MCF 10A (cell line): ENCODE results near the gene TMEM107. TPM values are rescaled to one million over a fixed set of nuclear protein-coding genes. Genes with fewer than 3 reads are reported as not detected.
A peak's percentile ranks its signal among the peaks of the same experiment; 100 is the strongest.

ENCODE experiments used
- BruUV-seq: library from RNA; stranded (reverse); fragments of 400-500 nt; replicated peaks from 2 replicates; lab custom pipeline; 2021; lab: Mats Ljungman, UMichigan
- CTCF ChIA-PET: fragments of 300-600 bp; sonication (Branson Sonifier 250); formaldehyde crosslinking; extraction: SDS; loops from one replicate; lab custom pipeline; 2021; ENCODE audit warnings: antibody characterized with exemption, inconsistent platforms; lab: Yijun Ruan, JAX
- POLR2A ChIA-PET: fragments of 300-600, 350-650 bp; sonication (Branson Sonifier 250); formaldehyde crosslinking; extraction: SDS; loops from one replicate; lab custom pipeline; 2020; ENCODE audit warnings: antibody characterized with exemption, inconsistent platforms; lab: Yijun Ruan, JAX
- DNase-seq: peaks from one replicate; pipeline ENCODE4 v3.0.0-alpha.2; 2018; ENCODE audit not compliant: unreplicated experiment
- H3K27ac Mint-ChIP-seq: one replicate; pipeline ENCODE4 v1.8.0; 2022; ENCODE audit warnings: mild to moderate bottlenecking, low read depth, mixed read lengths; ENCODE audit not compliant: unreplicated experiment
- H3K27me3 Mint-ChIP-seq: one replicate; pipeline ENCODE4 v1.8.0; 2022; ENCODE audit warnings: mixed read lengths; ENCODE audit not compliant: insufficient read depth, unreplicated experiment
- H3K36me3 Mint-ChIP-seq: one replicate; pipeline ENCODE4 v1.8.0; 2022; ENCODE audit warnings: mild to moderate bottlenecking, moderate library complexity, mixed read lengths; ENCODE audit not compliant: insufficient read depth, unreplicated experiment
- H3K4me1 Mint-ChIP-seq: one replicate; pipeline ENCODE4 v1.8.0; 2022; ENCODE audit warnings: mixed read lengths; ENCODE audit not compliant: insufficient read depth, unreplicated experiment
- H3K4me3 Mint-ChIP-seq: one replicate; pipeline ENCODE4 v1.8.0; 2022; ENCODE audit warnings: mild to moderate bottlenecking, moderate library complexity, mixed read lengths; ENCODE audit not compliant: unreplicated experiment
- H3K9me3 Mint-ChIP-seq: one replicate; pipeline ENCODE4 v1.8.0; 2022; ENCODE audit warnings: mixed read lengths; ENCODE audit not compliant: unreplicated experiment
- CTCF ChIP-seq: fragments of 200-600 bp; IDR thresholded peaks from one replicate; pipeline ENCODE4 v1.8.0; 2022; ENCODE audit warnings: antibody characterized with exemption, mild to moderate bottlenecking; ENCODE audit not compliant: unreplicated experiment
- intact Hi-C: fragments of 100-400 bp; cut with micrococcal nuclease; formaldehyde crosslinking; loops from 2 replicates; pipeline ENCODE4 v1.14.1; 2022
- microRNA-seq: library from miRNA; unstranded; fragments of <30 nt; microRNA quantifications from one replicate; pipeline ENCODE4 v1.2.0, GENCODE V29; 2022
- total RNA-seq: library from RNA; stranded (reverse); gene quantifications from 2 replicates; pipeline ENCODE4 v1.2.3, GENCODE V29; 2022

Gene TMEM107
- total RNA-seq, 1 experiment from 2014 or later, result 8.4 TPM

- Mint-ChIP-seq H3K36me3 (peaks cover 37% of the 10 kb centered on the region), H3K4me1 (peaks cover 47% of the 10 kb centered on the region), H3K27ac (no peak overlapping the region), H3K4me3 (peak overlapping the region; percentile 77), H3K27me3 (no peaks in the 10 kb centered on the region), H3K9me3 (no peaks in the 10 kb centered on the region)
- TF ChIP-seq CTCF, result no peak
- intact Hi-C loops, result loop anchor here (5.0 kb wide), 1 partner anchor 258 kb away; the partner anchor contains the start of gene RPL26
- ChIA-PET CTCF (interaction anchor here (0.6 to 3.1 kb wide), 7 partner anchors 14 to 632 kb away, joined by 3 to 12 read pairs (median 4); no protein-coding TSS in a partner anchor), POLR2A (interaction anchor here (0.8 to 4.0 kb wide), 13 partner anchors 8 to 267 kb away, joined by 3 to 101 read pairs (median 4); partner anchors contain the start of genes BORCS6, NAA38, PER1 and SLC25A35)
- BruUV-seq, result no TSS peak
- peak; percentile 37 for DNase-seq
Observed at GRCh38 chr17:8124350-8125153, 51.6 kb downstream of the TMEM107 start.

- no peaks in the 10 kb centered on the region for H3K27me3 Mint-ChIP-seq
- peak; percentile 73 for DNase-seq
- H3K4me3 Mint-ChIP-seq, result peak within 1 kb of the TSS; percentile 77
- no TSS peak for BruUV-seq
- intact Hi-C loops, result loop anchor here (1.0 to 5.0 kb wide), 2 partner anchors 28 to 258 kb away; partner anchors contain the start of genes PER1 and RPL26
- H3K9me3 Mint-ChIP-seq, result no peaks in the 10 kb centered on the region
- peaks cover 44% of the 10 kb centered on the region for H3K36me3 Mint-ChIP-seq
- peaks cover 47% of the 10 kb centered on the region for H3K4me1 Mint-ChIP-seq
- no peak for TF ChIP-seq CTCF
- ChIA-PET POLR2A (interaction anchor here (0.6 to 4.0 kb wide), 16 partner anchors 9 to 267 kb away, joined by 3 to 101 read pairs (median 4); partner anchors contain the start of genes BORCS6, NAA38, PER1 and SLC25A35), CTCF (interaction anchor here (0.7 to 3.1 kb wide), 8 partner anchors 14 to 226 kb away, joined by 3 to 12 read pairs (median 4); no protein-coding TSS in a partner anchor)
- H3K27ac Mint-ChIP-seq, result peak within 1 kb of the TSS; percentile 0
Observed at GRCh38 chr17:8123695-8124349, 52.4 kb downstream of the TMEM107 start, which contains the start of gene HES7. Gene HES7, minus strand, starts transcription at chr17:8124106. Its CDS starts 22 bp downstream, at chr17:8124084.

- no peak for TF ChIP-seq CTCF
- peaks cover 49% of the 10 kb centered on the region for H3K36me3 Mint-ChIP-seq
- no peaks in the 10 kb centered on the region for H3K27me3 Mint-ChIP-seq
- BruUV-seq, result no TSS peak
- H3K4me1 Mint-ChIP-seq, result peaks cover 53% of the 10 kb centered on the region
- ChIA-PET CTCF (interaction anchor here (0.5 to 3.1 kb wide), 9 partner anchors 8 to 225 kb away, joined by 3 to 12 read pairs (median 4); no protein-coding TSS in a partner anchor), POLR2A (interaction anchor here (0.6 to 4.0 kb wide), 19 partner anchors 12 to 191 kb away, joined by 3 to 101 read pairs (median 4); partner anchors contain the start of genes BORCS6, CTC1, PER1 and PFAS)
- peak overlapping the region; percentile 0 for H3K27ac Mint-ChIP-seq
- peak; percentile 61 for DNase-seq
- intact Hi-C loops, result loop anchor here (1.0 to 5.0 kb wide), 3 partner anchors 29 to 259 kb away; partner anchors contain the start of genes PER1 and RPL26
- H3K9me3 Mint-ChIP-seq, result no peaks in the 10 kb centered on the region
- H3K4me3 Mint-ChIP-seq, result peak overlapping the region; percentile 77
Observed at GRCh38 chr17:8122924-8123694, 53.1 kb downstream of the TMEM107 start.

Small RNA genes within 50 kb of the gene (microRNA-seq; reads per million reads assigned to microRNA genes)
- gene MIR4521 (21.5 reads per million, percentile 59 among the genes with 10 or more reads in this experiment), gene MIR6883 (not detected)

Other genes starting within 250 kb of the TMEM107 start
- gene KCNAB3, start 246.5 kb downstream of the TMEM107 start, total RNA-seq, result 4.2 and 10.0 TPM in 2 replicates
- gene TRAPPC1, start 244.4 kb downstream of the TMEM107 start, total RNA-seq, result 80.0 and 104 TPM in 2 replicates
- 31.5 and 39.2 TPM in 2 replicates for gene CNTROB, start 244.2 kb downstream of the TMEM107 start, total RNA-seq
- not detected in 2 replicates for gene GUCY2D, start 173.8 kb downstream of the TMEM107 start, total RNA-seq
- 18.5 and 27.6 TPM in 2 replicates for gene ALOX15B, start 137.3 kb downstream of the TMEM107 start, total RNA-seq
- 1.3 TPM in 1 of 2 replicates, not detected in the other for gene ALOX12B, start 88.7 kb downstream of the TMEM107 start, total RNA-seq
- 13.1 and 14.1 TPM in 2 replicates for gene ALOXE3, start 57.9 kb downstream of the TMEM107 start, total RNA-seq
- 5.8 and 5.9 TPM in 2 replicates for gene HES7, start 52.3 kb downstream of the TMEM107 start, total RNA-seq
- 165 and 190 TPM in 2 replicates for gene PER1, start 24.0 kb downstream of the TMEM107 start, total RNA-seq
- gene VAMP2, start 13.4 kb downstream of the TMEM107 start, total RNA-seq, result 37.7 and 42.8 TPM in 2 replicates
- gene BORCS6, start 13.8 kb upstream of the TMEM107 start, total RNA-seq, result 3.9 and 4.4 TPM in 2 replicates
- gene AURKB, start 34.2 kb upstream of the TMEM107 start, total RNA-seq, result 11.7 and 33.6 TPM in 2 replicates
- gene CTC1, start 71.7 kb upstream of the TMEM107 start, total RNA-seq, result 30.5 and 33.1 TPM in 2 replicates
- 54.4 and 66.2 TPM in 2 replicates for gene PFAS, start 72.9 kb upstream of the TMEM107 start, total RNA-seq
- 38.6 and 41.8 TPM in 2 replicates for gene RANGRF, start 112.3 kb upstream of the TMEM107 start, total RNA-seq
- 2.2 and 4.0 TPM in 2 replicates for gene SLC25A35, start 119.0 kb upstream of the TMEM107 start, total RNA-seq
- not detected in 2 replicates for gene ARHGEF15, start 133.9 kb upstream of the TMEM107 start, total RNA-seq
- gene ODF4, start 163.5 kb upstream of the TMEM107 start, total RNA-seq, result not detected in 2 replicates
- gene RPL26, start 206.8 kb upstream of the TMEM107 start, total RNA-seq, result 3,179 and 3,524 TPM in 2 replicates
- gene RNF222, start 221.4 kb upstream of the TMEM107 start, total RNA-seq, result not detected in 2 replicates